ENCODE data around the gene BMPR1B. TPM values are rescaled to one million over a fixed set of nuclear protein-coding genes. Genes with fewer than 3 reads are reported as not detected.

Gene BMPR1B
- total RNA-seq, 2 experiments from 2014 or later = not detected

DNA sequence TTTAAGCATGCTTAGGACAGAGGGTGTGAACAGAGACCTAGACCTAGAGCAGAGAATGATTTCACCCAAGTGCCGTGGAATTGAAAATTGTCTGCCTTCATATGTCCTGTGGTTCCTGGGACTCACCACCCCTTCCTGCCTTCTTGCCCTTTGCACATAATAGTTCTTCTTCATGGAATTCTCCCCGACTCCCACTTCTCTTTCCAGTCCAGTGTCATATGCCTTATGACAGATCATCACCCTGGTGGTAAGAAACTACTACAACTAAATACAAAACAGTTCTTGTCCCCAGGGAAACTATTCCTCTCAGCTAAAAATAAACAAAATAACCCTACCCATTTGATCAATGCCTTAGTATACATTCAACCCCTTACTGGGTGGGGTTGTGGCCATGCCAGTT lies 43.3 kb downstream of the BMPR1B start:
- Histone ChIP-seq H3K36me3 (ENCODE audit: insufficient read depth, low read length) (no peaks in the 10 kb centered on the region), H3K4me3 (ENCODE audit: low read length) (no peak overlapping the region), H3K27ac (ENCODE audit: low read depth in 1 of 2, low read length in 2 of 2) (no peak overlapping the region), H3K4me1 (ENCODE audit: insufficient read depth, low read length) (no peaks in the 10 kb centered on the region), H3K27me3 (ENCODE audit: control insufficient read depth in 1 of 2, insufficient read depth in 2 of 2, low read length in 2 of 2) (no peaks in the 10 kb centered on the region), H3K9me3 (ENCODE audit: control insufficient read depth in 1 of 2, insufficient read depth in 1 of 2, low read length in 2 of 2) (no peaks in the 10 kb centered on the region)
- Mint-ChIP-seq H3K4me3 (no peak overlapping the region), H3K36me3 (ENCODE audit: low read depth) (no peaks in the 10 kb centered on the region), H3K9me3 (peaks cover 2% of the 10 kb centered on the region), H3K27ac (no peak overlapping the region), H3K4me1 (ENCODE audit: low read depth) (no peaks in the 10 kb centered on the region), H3K27me3 (no peaks in the 10 kb centered on the region)
- ATAC-seq (ENCODE audit: poor library complexity) (no peak), DNase-seq (no peak)
- TF ChIP-seq, protein P1, sequence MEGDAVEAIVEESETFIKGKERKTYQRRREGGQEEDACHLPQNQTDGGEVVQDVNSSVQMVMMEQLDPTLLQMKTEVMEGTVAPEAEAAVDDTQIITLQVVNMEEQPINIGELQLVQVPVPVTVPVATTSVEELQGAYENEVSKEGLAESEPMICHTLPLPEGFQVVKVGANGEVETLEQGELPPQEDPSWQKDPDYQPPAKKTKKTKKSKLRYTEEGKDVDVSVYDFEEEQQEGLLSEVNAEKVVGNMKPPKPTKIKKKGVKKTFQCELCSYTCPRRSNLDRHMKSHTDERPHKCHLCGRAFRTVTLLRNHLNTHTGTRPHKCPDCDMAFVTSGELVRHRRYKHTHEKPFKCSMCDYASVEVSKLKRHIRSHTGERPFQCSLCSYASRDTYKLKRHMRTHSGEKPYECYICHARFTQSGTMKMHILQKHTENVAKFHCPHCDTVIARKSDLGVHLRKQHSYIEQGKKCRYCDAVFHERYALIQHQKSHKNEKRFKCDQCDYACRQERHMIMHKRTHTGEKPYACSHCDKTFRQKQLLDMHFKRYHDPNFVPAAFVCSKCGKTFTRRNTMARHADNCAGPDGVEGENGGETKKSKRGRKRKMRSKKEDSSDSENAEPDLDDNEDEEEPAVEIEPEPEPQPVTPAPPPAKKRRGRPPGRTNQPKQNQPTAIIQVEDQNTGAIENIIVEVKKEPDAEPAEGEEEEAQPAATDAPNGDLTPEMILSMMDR (IDR thresholded peaks at IDR 0.05) = no peak
- ChIA-PET POLR2A (no interaction called here), CTCF (no interaction called here)
- intact Hi-C loops (cut with DNase I, micrococcal nuclease) = no loop called here

DNA sequence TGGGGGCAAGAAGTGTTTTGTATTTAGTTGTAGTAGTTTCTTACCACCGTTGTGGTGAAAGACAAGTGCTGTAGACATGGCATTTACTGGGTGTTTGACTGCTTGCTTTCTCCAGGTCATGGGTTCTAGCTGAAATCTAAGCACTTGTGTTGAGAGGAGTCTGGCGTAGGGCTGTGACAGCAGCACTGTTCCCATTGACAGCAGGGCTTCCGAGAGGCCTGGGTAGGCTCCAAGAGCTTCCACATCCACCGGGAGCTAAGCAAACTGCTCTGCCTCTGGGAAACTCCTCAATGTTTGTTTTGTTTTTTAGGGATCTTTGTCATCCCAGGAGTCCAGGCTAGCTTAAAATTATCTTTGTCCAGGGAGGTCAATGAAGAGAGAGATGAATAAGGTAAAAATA lies 44.3 kb downstream of the BMPR1B start:
- TF ChIP-seq, protein P1 (IDR thresholded peaks at IDR 0.05) = no peak
- H3K27me3 Mint-ChIP-seq = no peaks in the 10 kb centered on the region
- H3K36me3 Mint-ChIP-seq (ENCODE audit: low read depth) = no peaks in the 10 kb centered on the region
- H3K4me3 Mint-ChIP-seq = no peak overlapping the region
- H3K27ac Mint-ChIP-seq = no peak overlapping the region
- H3K4me1 Mint-ChIP-seq (ENCODE audit: low read depth) = no peaks in the 10 kb centered on the region
- H3K4me3 ChIP-seq (ENCODE audit: low read length) = no peak overlapping the region
- intact Hi-C loops (cut with DNase I, micrococcal nuclease) = no loop called here
- no peaks in the 10 kb centered on the region for H3K4me1 ChIP-seq (ENCODE audit: insufficient read depth, low read length)
- H3K9me3 Mint-ChIP-seq = no peaks in the 10 kb centered on the region
- ChIA-PET CTCF (no interaction called here), POLR2A (no interaction called here)
- ATAC-seq (ENCODE audit: poor library complexity) (no peak), DNase-seq (no peak)
- no peaks in the 10 kb centered on the region for H3K27me3 ChIP-seq (ENCODE audit: control insufficient read depth in 1 of 2, insufficient read depth in 2 of 2, low read length in 2 of 2)
- no peaks in the 10 kb centered on the region for H3K36me3 ChIP-seq (ENCODE audit: insufficient read depth, low read length)
- no peak overlapping the region for H3K27ac ChIP-seq (ENCODE audit: low read depth in 1 of 2, low read length in 2 of 2)
- no peaks in the 10 kb centered on the region for H3K9me3 ChIP-seq (ENCODE audit: control insufficient read depth in 1 of 2, insufficient read depth in 1 of 2, low read length in 2 of 2)

DNA sequence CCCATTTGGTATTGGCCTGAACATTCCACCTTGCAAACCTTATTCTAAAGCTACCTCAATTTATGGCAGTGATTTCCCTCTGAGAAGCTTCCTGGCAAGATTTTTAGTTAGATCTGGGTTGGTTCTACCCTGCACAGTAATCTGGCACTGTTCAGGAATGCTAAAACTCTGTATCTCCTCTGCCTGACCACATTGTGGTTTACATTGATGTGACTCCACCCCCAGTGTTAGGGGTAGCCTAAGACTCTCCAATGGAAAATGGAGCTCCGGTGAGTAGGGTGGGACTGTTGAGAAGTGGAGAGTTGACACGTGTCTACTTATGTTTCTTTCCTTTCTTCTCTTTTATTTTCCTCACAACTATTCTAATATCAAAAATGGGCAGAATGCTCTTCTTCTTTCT lies 45.4 kb downstream of the BMPR1B start:
- DNase-seq (no peak), ATAC-seq (ENCODE audit: poor library complexity) (no peak)
- intact Hi-C loops (cut with DNase I, micrococcal nuclease) = no loop called here
- Histone ChIP-seq H3K27ac (ENCODE audit: low read depth in 1 of 2, low read length in 2 of 2) (no peak overlapping the region), H3K27me3 (ENCODE audit: control insufficient read depth in 1 of 2, insufficient read depth in 2 of 2, low read length in 2 of 2) (no peaks in the 10 kb centered on the region), H3K4me3 (ENCODE audit: low read length) (no peak overlapping the region), H3K36me3 (ENCODE audit: insufficient read depth, low read length) (no peaks in the 10 kb centered on the region), H3K4me1 (ENCODE audit: insufficient read depth, low read length) (no peaks in the 10 kb centered on the region), H3K9me3 (ENCODE audit: control insufficient read depth in 1 of 2, insufficient read depth in 1 of 2, low read length in 2 of 2) (no peaks in the 10 kb centered on the region)
- Mint-ChIP-seq H3K9me3 (no peaks in the 10 kb centered on the region), H3K4me1 (ENCODE audit: low read depth) (no peaks in the 10 kb centered on the region), H3K27me3 (no peaks in the 10 kb centered on the region), H3K27ac (no peak overlapping the region), H3K36me3 (ENCODE audit: low read depth) (no peaks in the 10 kb centered on the region), H3K4me3 (no peak overlapping the region)
- TF ChIP-seq, protein P1 (IDR thresholded peaks at IDR 0.05) = no peak
- ChIA-PET CTCF (no interaction called here), POLR2A (no interaction called here)
